HEK293 (cell line): Measurements from ENCODE around the gene CFAP107.

Experiments used
- CTCF ChIA-PET: fragments of 350-600 bp; formaldehyde crosslinking; extraction: SDS; loops from one replicate; lab custom pipeline; 2021; ENCODE audit warnings: antibody characterized with exemption; lab: Yijun Ruan, JAX
- POLR2A ChIA-PET: fragments of 300-600 bp; formaldehyde crosslinking; extraction: SDS; loops from one replicate; lab custom pipeline; 2020; ENCODE audit warnings: antibody characterized with exemption, inconsistent platforms; lab: Yijun Ruan, JAX
- H3K27ac ChIP-seq: fragments of 200-500 bp; sonication (Bioruptor generic); 2 replicates; pipeline ENCODE4 v1.5.1; 2014; ENCODE audit warnings: low read depth, low read length, control low read depth, inconsistent platforms; ENCODE audit errors: extremely low read depth
- H3K36me3 ChIP-seq, 2 experiments: fragments of 200-500 bp in 1 of 2; sonication (Bioruptor generic) in 1 of 2; 1 replicate in 1 of 2; 2 replicates in 1 of 2; pipeline ENCODE4 v1.5.1; 2014 to 2017; ENCODE audit warnings: inconsistent platforms in 2 of 2, low read length in 2 of 2; ENCODE audit not compliant: control insufficient read depth in 2 of 2, insufficient read depth in 1 of 2
- H3K4me1 ChIP-seq: fragments of 200-500 bp; sonication (Bioruptor generic); 2 replicates; pipeline ENCODE4 v1.5.1; 2014; ENCODE audit warnings: mild to moderate bottlenecking, low read length, inconsistent platforms; ENCODE audit not compliant: control insufficient read depth, insufficient read depth
- H3K4me3 ChIP-seq: 2 replicates; pipeline ENCODE4 v1.5.1; 2011; ENCODE audit warnings: low read depth, mild to moderate bottlenecking, control low read depth, low read length, moderate library complexity
- H3K9me3 ChIP-seq: fragments of 200-500 bp; sonication (Bioruptor generic); 2 replicates; pipeline ENCODE4 v1.5.1; 2014; ENCODE audit warnings: low read depth, low read length, inconsistent platforms; ENCODE audit not compliant: control insufficient read depth, insufficient read depth
- GLIS1 ChIP-seq: fragments of 450-650 bp; formaldehyde crosslinking; IDR thresholded peaks from 2 replicates; pipeline ENCODE4 v1.5.1; 2016; ENCODE audit warnings: missing biosample characterization, missing genetic modification characterization
- GLIS2 ChIP-seq: fragments of 450-650 bp; formaldehyde crosslinking; IDR thresholded peaks from 2 replicates; pipeline ENCODE4 v1.5.1; 2016; ENCODE audit warnings: missing biosample characterization, missing genetic modification characterization
- KLF8 ChIP-seq: fragments of 450-650 bp; formaldehyde crosslinking; IDR thresholded peaks from 2 replicates; pipeline ENCODE4 v1.5.1; 2016; ENCODE audit warnings: missing biosample characterization, missing genetic modification characterization
- MEIS1 ChIP-seq: sonication (generic); formaldehyde crosslinking; IDR thresholded peaks from 2 replicates; pipeline ENCODE4 v1.8.1; 2022; ENCODE audit warnings: missing genetic modification reagents, mild to moderate bottlenecking, borderline replicate concordance
- OSR2 ChIP-seq: fragments of 450-650 bp; formaldehyde crosslinking; IDR thresholded peaks from 2 replicates; pipeline ENCODE4 v1.5.1; 2016; ENCODE audit warnings: missing biosample characterization, missing genetic modification characterization
- PRDM4 ChIP-seq: fragments of 450-650 bp; formaldehyde crosslinking; IDR thresholded peaks from 2 replicates; pipeline ENCODE4 v1.5.1; 2017; ENCODE audit warnings: missing biosample characterization, missing genetic modification characterization
- ZNF10 ChIP-seq: fragments of 450-650 bp; formaldehyde crosslinking; IDR thresholded peaks from 2 replicates; pipeline ENCODE4 v1.5.1; 2017; ENCODE audit warnings: missing biosample characterization, missing genetic modification characterization
- ZNF175 ChIP-seq: fragments of 450-650 bp; formaldehyde crosslinking; IDR thresholded peaks from 2 replicates; pipeline ENCODE4 v1.5.1; 2016; ENCODE audit warnings: missing biosample characterization, missing genetic modification characterization
- ZNF2 ChIP-seq: fragments of 450-650 bp; formaldehyde crosslinking; IDR thresholded peaks from 2 replicates; pipeline ENCODE4 v1.5.1; 2016; ENCODE audit warnings: missing biosample characterization, missing genetic modification characterization
- ZNF292 ChIP-seq: fragments of 450-650 bp; formaldehyde crosslinking; IDR thresholded peaks from 2 replicates; pipeline ENCODE4 v1.5.1; 2016; ENCODE audit warnings: low read depth, missing biosample characterization, missing genetic modification characterization, borderline replicate concordance
- ZNF341 ChIP-seq: fragments of 450-650 bp; formaldehyde crosslinking; IDR thresholded peaks from 2 replicates; pipeline ENCODE4; 2016; ENCODE audit warnings: low read depth, missing biosample characterization, missing genetic modification characterization
- ZNF354C ChIP-seq: fragments of 450-650 bp; formaldehyde crosslinking; IDR thresholded peaks from 2 replicates; pipeline ENCODE4 v1.5.1; 2016; ENCODE audit warnings: missing biosample characterization, missing genetic modification characterization, low read depth, borderline replicate concordance
- ZNF37A ChIP-seq: fragments of 450-650 bp; IDR thresholded peaks from 2 replicates; pipeline ENCODE4 v1.5.1; 2018; ENCODE audit warnings: missing biosample characterization, missing genetic modification characterization
- ZNF416 ChIP-seq: fragments of 450-650 bp; formaldehyde crosslinking; IDR thresholded peaks from 2 replicates; pipeline ENCODE4 v1.5.1; 2016; ENCODE audit warnings: missing biosample characterization, missing genetic modification characterization
- ZNF521 ChIP-seq: fragments of 450-650 bp; formaldehyde crosslinking; IDR thresholded peaks from 2 replicates; pipeline ENCODE4 v1.5.1; 2017; ENCODE audit warnings: missing biosample characterization, mild to moderate bottlenecking, missing genetic modification characterization
- ZNF548 ChIP-seq: fragments of 450-650 bp; formaldehyde crosslinking; IDR thresholded peaks from 2 replicates; pipeline ENCODE4 v1.5.1; 2016; ENCODE audit warnings: missing biosample characterization, missing genetic modification characterization
- ZNF626 ChIP-seq: fragments of 450-650 bp; sonication (Bioruptor Pico); formaldehyde crosslinking; IDR thresholded peaks from 2 replicates; pipeline ENCODE4 v1.5.1; 2018; ENCODE audit warnings: missing biosample characterization, missing genetic modification characterization, inconsistent platforms
- ZNF677 ChIP-seq: fragments of 450-650 bp; IDR thresholded peaks from 2 replicates; pipeline ENCODE4 v1.5.0; 2018; ENCODE audit warnings: missing biosample characterization, mild to moderate bottlenecking, missing genetic modification characterization, moderate library complexity
- ZSCAN30 ChIP-seq: fragments of 450-650 bp; IDR thresholded peaks from 2 replicates; pipeline ENCODE4 v1.5.1; 2018; ENCODE audit warnings: missing biosample characterization, mild to moderate bottlenecking, missing genetic modification characterization, moderate library complexity
- ZSCAN4 ChIP-seq: fragments of 450-650 bp; formaldehyde crosslinking; IDR thresholded peaks from 2 replicates; pipeline ENCODE4 v1.5.1; 2017; ENCODE audit warnings: missing biosample characterization, missing genetic modification characterization
- TF ChIP-seq, protein P1 (sequence below): fragments of 450-650 bp; formaldehyde crosslinking; IDR thresholded peaks from 2 replicates; pipeline ENCODE4 v1.5.1; 2016; ENCODE audit warnings: missing biosample characterization, missing genetic modification characterization
- TF ChIP-seq, protein P2 (sequence below): fragments of 450-650 bp; formaldehyde crosslinking; IDR thresholded peaks from 2 replicates; pipeline ENCODE4 v1.5.1; 2016; ENCODE audit warnings: missing biosample characterization, missing genetic modification characterization
- TF ChIP-seq, protein P3 (sequence below): fragments of 450-650 bp; formaldehyde crosslinking; IDR thresholded peaks from 2 replicates; pipeline ENCODE4 v1.5.0; 2017; ENCODE audit warnings: missing biosample characterization, missing genetic modification characterization, borderline replicate concordance

The CFAP107 gene

GRCh38 chr1:12776801-12777557 lies 31.0 kb downstream of the CFAP107 start:
- Histone ChIP-seq H3K4me3 (no peak overlapping the region), H3K27ac (no peak overlapping the region)
- CTCF ChIA-PET, result no interaction called here
- TF ChIP-seq ZNF521 (no peak), PRDM4 (tag by site-specific recombination) (no peak), GLIS2 (tag by site-specific recombination) (no peak), ZNF341 (no peak), ZNF37A (no peak), ZSCAN4 (tag by site-specific recombination) (no peak), ZSCAN30 (tag by site-specific recombination) (no peak), MEIS1 (CRISPR knock-in tag) (no peak), ZNF354C (tag by site-specific recombination) (no peak), ZNF2 (tag by site-specific recombination) (no peak), GLIS1 (tag by site-specific recombination) (no peak), ZNF416 (tag by site-specific recombination) (no peak), ZNF548 (tag by site-specific recombination) (no peak)
- TF ChIP-seq, protein P1, sequence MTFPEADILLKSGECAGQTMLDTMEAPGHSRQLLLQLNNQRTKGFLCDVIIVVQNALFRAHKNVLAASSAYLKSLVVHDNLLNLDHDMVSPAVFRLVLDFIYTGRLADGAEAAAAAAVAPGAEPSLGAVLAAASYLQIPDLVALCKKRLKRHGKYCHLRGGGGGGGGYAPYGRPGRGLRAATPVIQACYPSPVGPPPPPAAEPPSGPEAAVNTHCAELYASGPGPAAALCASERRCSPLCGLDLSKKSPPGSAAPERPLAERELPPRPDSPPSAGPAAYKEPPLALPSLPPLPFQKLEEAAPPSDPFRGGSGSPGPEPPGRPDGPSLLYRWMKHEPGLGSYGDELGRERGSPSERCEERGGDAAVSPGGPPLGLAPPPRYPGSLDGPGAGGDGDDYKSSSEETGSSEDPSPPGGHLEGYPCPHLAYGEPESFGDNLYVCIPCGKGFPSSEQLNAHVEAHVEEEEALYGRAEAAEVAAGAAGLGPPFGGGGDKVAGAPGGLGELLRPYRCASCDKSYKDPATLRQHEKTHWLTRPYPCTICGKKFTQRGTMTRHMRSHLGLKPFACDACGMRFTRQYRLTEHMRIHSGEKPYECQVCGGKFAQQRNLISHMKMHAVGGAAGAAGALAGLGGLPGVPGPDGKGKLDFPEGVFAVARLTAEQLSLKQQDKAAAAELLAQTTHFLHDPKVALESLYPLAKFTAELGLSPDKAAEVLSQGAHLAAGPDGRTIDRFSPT (tag by site-specific recombination), result no peak
- TF ChIP-seq, protein P2, sequence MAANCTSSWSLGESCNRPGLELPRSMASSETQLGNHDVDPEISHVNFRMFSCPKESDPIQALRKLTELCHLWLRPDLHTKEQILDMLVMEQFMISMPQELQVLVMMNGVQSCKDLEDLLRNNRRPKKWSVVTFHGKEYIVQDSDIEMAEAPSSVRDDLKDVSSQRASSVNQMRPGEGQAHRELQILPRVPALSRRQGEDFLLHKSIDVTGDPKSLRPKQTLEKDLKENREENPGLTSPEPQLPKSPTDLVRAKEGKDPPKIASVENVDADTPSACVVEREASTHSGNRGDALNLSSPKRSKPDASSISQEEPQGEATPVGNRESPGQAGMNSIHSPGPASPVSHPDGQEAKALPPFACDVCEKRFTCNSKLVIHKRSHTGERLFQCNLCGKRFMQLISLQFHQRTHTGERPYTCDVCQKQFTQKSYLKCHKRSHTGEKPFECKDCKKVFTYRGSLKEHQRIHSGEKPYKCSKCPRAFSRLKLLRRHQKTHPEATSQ (tag by site-specific recombination), result no peak
- TF ChIP-seq, all 188 proteins: peak for 0
- Histone ChIP-seq H3K4me1 (no peaks in the 10 kb centered on the region), H3K9me3 (no peaks in the 10 kb centered on the region), H3K36me3 (no peaks in the 10 kb centered on the region)
- POLR2A ChIA-PET, result no interaction called here

- H3K4me3 ChIP-seq, result no peak overlapping the region
- ChIA-PET POLR2A (no interaction called here), CTCF (no interaction called here)
- no peaks in the 10 kb centered on the region for H3K36me3 ChIP-seq
- no peak overlapping the region for H3K27ac ChIP-seq
- H3K4me1 ChIP-seq, result no peaks in the 10 kb centered on the region
- H3K9me3 ChIP-seq, result no peaks in the 10 kb centered on the region
- TF ChIP-seq ZNF548 (tag by site-specific recombination) (no peak), ZNF677 (no peak), ZNF175 (tag by site-specific recombination) (no peak), ZNF626 (tag by site-specific recombination) (no peak), ZNF10 (tag by site-specific recombination) (no peak), ZNF292 (tag by site-specific recombination) (no peak), OSR2 (tag by site-specific recombination) (no peak), KLF8 (tag by site-specific recombination) (no peak)
- TF ChIP-seq, protein P3, sequence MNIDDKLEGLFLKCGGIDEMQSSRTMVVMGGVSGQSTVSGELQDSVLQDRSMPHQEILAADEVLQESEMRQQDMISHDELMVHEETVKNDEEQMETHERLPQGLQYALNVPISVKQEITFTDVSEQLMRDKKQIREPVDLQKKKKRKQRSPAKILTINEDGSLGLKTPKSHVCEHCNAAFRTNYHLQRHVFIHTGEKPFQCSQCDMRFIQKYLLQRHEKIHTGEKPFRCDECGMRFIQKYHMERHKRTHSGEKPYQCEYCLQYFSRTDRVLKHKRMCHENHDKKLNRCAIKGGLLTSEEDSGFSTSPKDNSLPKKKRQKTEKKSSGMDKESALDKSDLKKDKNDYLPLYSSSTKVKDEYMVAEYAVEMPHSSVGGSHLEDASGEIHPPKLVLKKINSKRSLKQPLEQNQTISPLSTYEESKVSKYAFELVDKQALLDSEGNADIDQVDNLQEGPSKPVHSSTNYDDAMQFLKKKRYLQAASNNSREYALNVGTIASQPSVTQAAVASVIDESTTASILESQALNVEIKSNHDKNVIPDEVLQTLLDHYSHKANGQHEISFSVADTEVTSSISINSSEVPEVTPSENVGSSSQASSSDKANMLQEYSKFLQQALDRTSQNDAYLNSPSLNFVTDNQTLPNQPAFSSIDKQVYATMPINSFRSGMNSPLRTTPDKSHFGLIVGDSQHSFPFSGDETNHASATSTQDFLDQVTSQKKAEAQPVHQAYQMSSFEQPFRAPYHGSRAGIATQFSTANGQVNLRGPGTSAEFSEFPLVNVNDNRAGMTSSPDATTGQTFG, result no peak
These were observed 32.1 kb downstream of the CFAP107 start for GRCh38 chr1:12778061-12778460.
